Peyer's patch (tissue), 4 donors: ENCODE results near the gene NR1H4. TPM values are rescaled to one million over a fixed set of nuclear protein-coding genes. Genes with fewer than 3 reads are reported as not detected.

Experiments
- DNase-seq, 3 donors: peaks; one replicate each; pipeline ENCODE4 v3.0.0-alpha.2; 2017 to 2019
- H3K27ac ChIP-seq, 4 donors: fragments of 200-600 bp; sonication (generic); one replicate each; pipeline ENCODE4 v1.5.1; 2016 to 2019
- H3K27me3 ChIP-seq, 2 donors: fragments of 200-600 bp; sonication (generic); one replicate each; pipeline ENCODE4 v1.5.1; 2019
- H3K36me3 ChIP-seq, 3 donors: fragments of 200-600 bp; sonication (generic); one replicate each; pipeline ENCODE4 v1.5.1; 2016 to 2019
- H3K4me1 ChIP-seq, 4 donors: fragments of 200-600 bp; sonication (generic); one replicate each; pipeline ENCODE4 v1.5.1; 2016 to 2019
- H3K4me3 ChIP-seq, 4 donors: fragments of 200-600 bp; sonication (generic); 1 replicate in 3 of 4; 2 replicates in 1 of 4; pipeline ENCODE4 v1.5.1; 2016 to 2019; ENCODE audit warnings: mild to moderate bottlenecking in 1 of 4
- H3K9me3 ChIP-seq, 4 donors: fragments of 200-600 bp; sonication (generic); one replicate each; pipeline ENCODE4 v1.5.1; 2016 to 2019; ENCODE audit warnings: mild to moderate bottlenecking in 1 of 4
- CTCF ChIP-seq, 6 experiments: fragments of 450-650 bp in 4 of 6; fragments of 200-600 bp in 2 of 6; sonication (generic) in 1 of 6; IDR thresholded peaks; one replicate each; pipeline ENCODE4 v1.5.1; 2017 to 2019; ENCODE audit warnings: antibody characterized with exemption in 6 of 6, mild to moderate bottlenecking in 3 of 6, moderate library complexity in 1 of 6
- POLR2A ChIP-seq, 2 donors: fragments of 450-650 bp; IDR thresholded peaks; one replicate each; pipeline ENCODE4 v1.5.1; 2017; ENCODE audit warnings: antibody characterized with exemption in 2 of 2, mild to moderate bottlenecking in 2 of 2, moderate library complexity in 2 of 2
- total RNA-seq, 4 donors: library from RNA; depleted of rRNA; stranded (reverse); fragments of >200 nt; gene quantifications; one replicate each; pipeline ENCODE4 v1.1.0, GENCODE V29; 2016

Gene NR1H4
- total RNA-seq, 4 donors from 2014 or later = 75.1 to 316 (median 227) TPM

- Histone ChIP-seq H3K27ac (peak overlapping the region in 2 of 4 donors; percentile 67 to 76), H3K27me3 (no peaks in the 10 kb centered on the region), H3K9me3 (no peaks in the 10 kb centered on the region), H3K36me3 (peaks cover 0 to 32% (median 0%) of the 10 kb centered on the region in 3 donors), H3K4me1 (peaks cover 0 to 17% (median 0%) of the 10 kb centered on the region in 4 donors), H3K4me3 (no peak overlapping the region)
- DNase-seq = no peak
- no peak for TF ChIP-seq CTCF (IDR thresholded peaks at IDR 0.05)
- TF ChIP-seq POLR2A (IDR thresholded peaks at IDR 0.05) = no peak
Measured at GRCh38 chr12:100528034-100528433, 54.4 kb downstream of the NR1H4 start.

DNA sequence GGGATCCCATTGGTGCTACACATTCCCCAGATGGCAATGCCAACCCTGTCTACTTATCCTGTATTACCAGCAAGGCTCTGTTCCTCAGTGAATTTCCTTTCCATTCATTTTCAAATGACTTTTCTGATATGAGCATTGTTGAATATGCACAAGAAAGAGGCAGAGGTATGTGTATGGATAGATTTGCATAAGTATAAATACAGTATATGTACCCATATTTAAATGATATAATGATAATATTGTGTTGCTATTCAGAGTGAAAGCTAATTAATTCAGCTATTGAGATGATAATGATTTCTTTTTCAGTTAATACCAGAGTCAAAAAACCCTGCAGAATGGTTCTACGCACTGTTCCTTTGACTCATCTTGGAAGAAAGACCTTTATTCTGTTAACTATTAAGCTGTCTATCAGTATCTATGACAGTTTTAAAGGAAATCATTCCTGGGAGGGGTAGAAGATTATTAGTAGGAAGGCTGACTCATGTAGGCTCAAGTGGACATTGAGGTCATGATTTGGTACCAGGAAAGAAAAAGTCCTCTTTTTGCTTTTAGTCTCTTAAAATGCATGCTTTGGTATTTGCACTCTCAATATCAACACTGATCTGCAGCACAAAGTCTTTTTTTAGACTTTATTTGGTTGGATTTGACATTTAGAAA, 54.9 kb downstream of the NR1H4 start:
- TF ChIP-seq POLR2A (IDR thresholded peaks at IDR 0.05) (no peak), CTCF (IDR thresholded peaks at IDR 0.05) (no peak)
- Histone ChIP-seq H3K4me1 (peaks cover 0 to 17% (median 0%) of the 10 kb centered on the region in 4 donors), H3K4me3 (no peak overlapping the region), H3K9me3 (no peaks in the 10 kb centered on the region), H3K27me3 (no peaks in the 10 kb centered on the region), H3K36me3 (peaks cover 0 to 37% (median 0%) of the 10 kb centered on the region in 3 donors), H3K27ac (peak overlapping the region in 3 of 4 donors; percentile 24 to 76 (median 67))
- no peak for DNase-seq

GRCh38 chr12:100529756-100530350, 56.2 kb downstream of the NR1H4 start:
- Histone ChIP-seq H3K4me3 (no peak overlapping the region), H3K4me1 (peaks cover 0 to 17% (median 0%) of the 10 kb centered on the region in 4 donors)

GRCh38 chr12:100533376-100533775, 59.7 kb downstream of the NR1H4 start:
- peaks cover 0 to 70% (median 0%) of the 10 kb centered on the region in 3 donors for H3K36me3 ChIP-seq
- H3K27me3 ChIP-seq = no peaks in the 10 kb centered on the region
- H3K27ac ChIP-seq = no peak overlapping the region
- no peak overlapping the region for H3K4me3 ChIP-seq
- H3K9me3 ChIP-seq = no peaks in the 10 kb centered on the region
- DNase-seq = no peak
- H3K4me1 ChIP-seq = peaks cover 0 to 13% (median 0%) of the 10 kb centered on the region in 4 donors
- TF ChIP-seq POLR2A (IDR thresholded peaks at IDR 0.05) (no peak), CTCF (IDR thresholded peaks at IDR 0.05) (no peak)

More at GRCh38 chr12:100529756-100530350, 56.2 kb downstream of the NR1H4 start:
- Histone ChIP-seq H3K9me3 (no peaks in the 10 kb centered on the region), H3K27me3 (no peaks in the 10 kb centered on the region), H3K27ac (peak overlapping the region in 3 of 4 donors; percentile 24 to 67 (median 67)), H3K36me3 (peaks cover 0 to 42% (median 0%) of the 10 kb centered on the region in 3 donors)
- TF ChIP-seq CTCF (IDR thresholded peaks at IDR 0.05) = no peak
- no peak for DNase-seq

GRCh38 chr12:100534625-100535227, 61.1 kb downstream of the NR1H4 start:
- no peak for DNase-seq
- H3K4me3 ChIP-seq = no peak overlapping the region
- TF ChIP-seq POLR2A (IDR thresholded peaks at IDR 0.05) = no peak
- no peak for TF ChIP-seq CTCF (IDR thresholded peaks at IDR 0.05)
- H3K4me1 ChIP-seq = peaks cover 0 to 5% (median 0%) of the 10 kb centered on the region in 4 donors
- peaks cover 0 to 70% (median 0%) of the 10 kb centered on the region in 3 donors for H3K36me3 ChIP-seq
- H3K27me3 ChIP-seq = no peaks in the 10 kb centered on the region
- no peaks in the 10 kb centered on the region for H3K9me3 ChIP-seq
- peak overlapping the region in 1 of 4 donors; percentile 5 for H3K27ac ChIP-seq
